GM18868 (cell line): Measurements from ENCODE around the gene CHST12.

ENCODE experiments used
- ATAC-seq: cut with Tn5 transposase; IDR thresholded peaks from one replicate; pipeline ENCODE4 v1.9.1; 2021; ENCODE audit warnings: mild to moderate bottlenecking, moderate library complexity; ENCODE audit not compliant: unreplicated experiment

The CHST12 gene

DNA sequence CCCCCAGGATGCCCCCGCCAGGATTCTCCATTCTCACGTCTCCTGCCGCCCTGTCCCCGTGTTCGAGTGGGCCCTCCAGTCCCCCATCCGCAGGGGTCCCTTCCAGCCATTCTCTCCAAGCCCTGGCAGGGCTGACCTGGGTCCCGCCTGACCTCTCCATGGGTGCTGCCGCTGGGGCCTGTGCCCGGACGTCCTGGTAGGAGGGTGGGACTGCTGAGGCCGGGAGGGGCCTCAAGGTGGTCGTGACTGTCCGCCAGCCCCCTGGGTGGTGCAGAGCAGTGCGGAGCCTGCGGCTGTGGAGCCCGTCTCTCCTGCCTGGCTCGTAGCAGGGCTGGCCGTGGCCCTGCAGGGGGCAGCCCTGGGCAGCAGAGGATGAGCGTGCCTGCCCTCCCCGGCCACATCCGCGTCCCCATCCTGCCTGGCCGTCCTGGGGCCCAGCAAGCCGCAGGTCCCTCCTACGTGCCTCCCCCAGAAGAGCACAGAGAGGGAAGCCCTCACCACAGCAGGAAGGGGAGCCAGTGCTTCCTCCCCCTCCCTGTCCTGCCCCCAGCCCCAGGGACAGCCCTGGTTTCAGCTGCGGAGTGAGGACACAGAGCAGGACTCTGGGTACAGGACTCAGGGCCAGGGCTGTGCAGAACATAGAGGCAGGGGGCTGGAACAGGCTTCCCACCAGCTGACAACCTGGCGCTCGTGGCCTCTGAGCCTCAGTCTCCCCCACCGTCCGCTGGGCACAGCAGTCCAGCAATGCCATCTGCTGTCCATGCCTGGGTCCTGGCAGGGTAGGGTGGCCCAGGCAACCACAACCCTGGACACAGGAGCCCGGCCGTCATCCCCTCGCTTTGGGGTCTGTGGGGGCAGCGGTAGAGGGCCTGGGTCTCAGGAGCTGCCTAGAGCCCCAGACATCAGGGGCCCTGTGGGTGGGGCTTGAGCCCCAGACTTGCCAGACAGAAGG lies 74.3 kb downstream of the CHST12 start:
- ATAC-seq, result no peak

DNA sequence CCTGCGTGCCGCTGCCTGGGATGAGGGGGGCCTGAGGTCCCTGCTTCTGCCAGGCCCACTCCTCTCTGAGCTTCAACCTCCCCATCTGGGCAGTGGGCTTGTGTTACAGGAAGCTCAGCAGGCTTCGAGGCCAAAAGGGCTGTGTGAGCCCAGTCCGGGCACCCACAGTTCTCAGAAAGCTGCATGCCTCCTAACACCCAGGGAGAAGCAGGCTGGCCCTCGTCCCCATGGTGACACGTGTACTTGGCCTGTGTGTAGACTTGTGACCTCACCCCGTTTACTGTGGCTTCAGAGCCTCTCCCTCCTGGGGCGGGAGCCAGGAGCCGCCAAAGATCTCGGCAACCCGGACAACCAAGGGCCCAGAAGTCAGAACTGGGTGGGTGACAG lies 75.0 kb downstream of the CHST12 start:
- no peak for ATAC-seq

DNA sequence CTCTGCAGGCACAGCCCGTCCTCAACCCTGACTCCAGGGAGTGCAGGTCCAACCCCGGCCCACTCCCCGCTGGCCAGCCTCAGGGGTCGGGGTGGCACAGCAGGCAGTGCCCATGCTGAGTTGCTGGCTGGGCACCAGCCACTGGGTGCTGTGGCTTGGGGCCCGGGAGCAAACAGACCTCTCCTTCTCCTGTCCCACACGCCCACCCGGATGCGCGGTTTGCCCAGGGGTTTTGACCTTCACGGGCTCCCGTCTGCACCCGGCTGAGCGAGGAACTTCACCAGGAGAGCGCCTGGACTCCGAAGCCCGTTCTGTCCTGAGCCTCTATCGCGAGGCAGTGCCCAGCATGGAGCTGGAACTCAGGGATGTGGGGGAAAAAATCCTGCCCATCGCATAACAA lies 75.4 kb downstream of the CHST12 start:
- no peak for ATAC-seq

DNA sequence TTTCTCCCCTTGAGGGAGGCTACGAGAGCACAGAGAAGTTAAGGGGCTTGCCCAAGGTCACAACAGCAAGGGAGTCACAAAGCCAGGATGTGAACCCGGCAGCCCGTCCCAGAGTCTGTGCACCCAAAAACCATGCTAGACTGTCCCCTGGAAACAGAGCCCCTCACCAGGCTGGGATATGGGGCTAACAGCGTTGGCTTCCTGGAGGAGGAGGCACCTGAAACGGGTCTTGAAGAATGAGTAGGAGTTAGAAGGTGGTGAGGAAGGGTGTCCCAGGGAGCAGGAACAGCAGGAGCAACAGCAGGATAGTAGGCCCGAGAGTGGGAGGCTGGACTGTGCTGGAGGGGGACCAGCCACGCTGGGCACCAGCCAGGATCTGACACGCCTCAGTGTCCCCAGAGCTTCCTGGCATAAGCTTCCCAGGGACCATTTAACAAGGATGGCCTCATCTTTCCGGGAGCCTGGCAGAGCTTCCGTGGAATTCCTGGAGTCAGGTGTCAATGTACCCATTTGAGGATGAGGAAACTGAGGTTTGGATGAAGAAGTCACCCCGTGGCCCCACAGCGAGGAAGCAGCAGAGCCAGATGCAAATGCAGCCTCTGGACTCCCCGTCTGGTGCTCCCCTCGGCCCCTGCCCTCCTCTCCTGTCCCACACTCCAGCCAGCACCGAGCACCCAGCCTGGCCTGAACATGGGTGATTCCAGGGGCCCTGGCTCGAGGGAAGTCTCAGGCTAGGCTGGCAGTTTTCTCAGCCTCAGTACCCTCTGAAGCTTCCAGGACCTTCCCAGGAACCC lies 76.1 kb downstream of the CHST12 start:
- ATAC-seq, result no peak

DNA sequence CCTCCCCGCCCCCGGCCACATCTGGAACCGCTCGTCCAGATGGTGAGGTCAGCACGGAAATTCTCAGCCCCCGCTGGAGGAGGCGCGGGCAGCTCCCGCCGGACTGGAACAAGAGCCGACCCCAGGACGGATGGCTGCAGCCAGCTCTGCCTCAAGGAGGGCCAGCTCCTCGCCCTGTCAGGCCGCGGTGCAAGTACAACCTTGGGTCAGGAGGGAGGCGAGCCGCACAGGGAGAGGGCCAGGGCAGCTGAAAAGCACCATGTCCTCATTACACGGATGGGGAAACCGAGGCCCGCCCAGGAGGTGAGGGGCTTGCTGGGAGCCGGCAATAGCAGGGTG lies 76.6 kb downstream of the CHST12 start:
- ATAC-seq, result no peak

DNA sequence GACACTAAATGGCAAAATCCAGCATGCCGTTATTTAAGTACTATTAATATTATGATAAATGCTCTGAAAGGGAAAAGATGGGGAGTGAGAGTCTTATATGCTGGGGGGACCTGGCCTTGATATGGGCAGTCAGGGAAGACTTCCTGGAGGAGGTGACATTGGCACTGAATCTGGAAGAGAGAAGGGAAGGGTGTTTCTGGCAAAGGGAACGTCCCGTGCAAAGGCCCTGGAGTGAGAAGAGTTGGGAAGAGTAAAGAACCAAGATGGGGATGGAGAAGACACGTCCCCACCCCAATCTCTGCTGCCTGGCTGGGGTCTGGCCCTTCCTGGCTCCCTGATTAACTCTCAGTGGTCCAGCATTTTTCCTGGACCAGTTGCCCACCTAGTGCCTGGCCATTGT lies 77.8 kb downstream of the CHST12 start:
- ATAC-seq, result no peak

DNA sequence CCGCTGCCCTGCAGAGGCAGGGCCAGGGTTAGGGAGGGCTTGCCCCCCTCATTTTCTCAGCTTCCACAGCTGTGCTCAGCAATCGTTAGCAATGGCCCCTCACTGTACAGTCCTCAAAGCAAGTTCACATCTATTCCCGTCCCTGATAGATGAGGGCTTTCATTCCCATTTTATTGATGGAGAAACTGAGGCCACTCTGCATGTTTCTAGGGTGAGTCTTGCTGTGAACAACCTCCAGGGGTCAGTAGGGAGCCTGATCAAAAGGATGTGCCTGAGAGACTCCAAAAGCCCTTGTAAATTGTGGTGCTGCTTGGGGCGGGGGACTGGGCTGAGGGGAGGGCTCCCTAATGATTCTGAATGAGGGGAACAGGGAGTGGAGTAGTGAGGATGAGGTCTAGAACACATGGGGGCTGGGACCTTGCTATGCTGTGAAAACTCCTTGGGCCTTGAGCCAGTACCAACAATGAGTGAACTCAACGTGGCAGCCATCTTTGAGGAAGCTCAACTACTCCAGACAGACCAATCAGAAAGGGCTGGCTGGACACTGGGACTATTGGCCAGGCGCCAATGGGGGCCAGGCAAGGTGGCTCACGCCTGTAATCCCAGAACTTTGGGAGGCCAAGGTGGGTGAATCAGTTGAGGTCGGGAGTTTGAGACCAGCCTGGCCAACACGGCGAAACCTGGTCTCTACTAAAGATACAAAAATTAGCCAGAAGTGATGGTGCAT lies 79.5 kb downstream of the CHST12 start:
- ATAC-seq, result no peak

DNA sequence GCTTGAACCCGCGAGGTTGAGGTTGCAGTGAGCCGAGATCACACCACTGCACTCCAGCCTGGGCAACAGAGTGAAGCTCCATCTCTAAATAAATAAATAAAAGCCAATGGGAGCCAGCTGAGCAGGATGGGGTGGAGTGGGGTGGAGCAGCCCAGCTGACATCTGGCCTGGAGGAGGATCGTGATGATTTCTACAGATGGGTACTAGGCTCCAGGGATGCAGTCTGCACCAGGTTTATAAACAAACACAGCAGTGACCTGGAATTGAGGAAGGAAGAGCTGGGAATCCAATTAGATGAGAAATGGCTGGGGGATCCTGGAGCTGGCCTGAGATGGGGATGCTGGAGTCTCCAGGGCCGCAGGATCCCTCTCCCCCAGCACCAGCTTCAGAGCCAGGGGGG lies 80.1 kb downstream of the CHST12 start:
- no peak for ATAC-seq

DNA sequence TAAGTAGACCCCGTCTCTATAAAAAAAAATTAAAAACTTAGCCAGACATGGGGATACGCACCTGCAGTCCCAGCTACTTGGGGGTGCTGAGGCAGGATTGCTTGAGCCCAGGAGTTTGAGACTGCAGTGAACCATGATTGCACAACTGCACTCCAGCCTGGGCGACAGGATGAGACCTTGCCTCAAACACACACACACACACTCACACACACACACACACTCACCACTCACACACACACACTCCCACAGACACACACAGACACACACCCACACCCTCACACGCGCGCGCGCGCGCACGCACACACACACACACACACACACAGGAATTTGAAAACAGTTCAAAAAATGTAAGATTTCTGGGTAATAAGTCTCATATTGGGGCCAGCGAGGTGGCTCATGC lies 81.5 kb downstream of the CHST12 start:
- ATAC-seq, result no peak

DNA sequence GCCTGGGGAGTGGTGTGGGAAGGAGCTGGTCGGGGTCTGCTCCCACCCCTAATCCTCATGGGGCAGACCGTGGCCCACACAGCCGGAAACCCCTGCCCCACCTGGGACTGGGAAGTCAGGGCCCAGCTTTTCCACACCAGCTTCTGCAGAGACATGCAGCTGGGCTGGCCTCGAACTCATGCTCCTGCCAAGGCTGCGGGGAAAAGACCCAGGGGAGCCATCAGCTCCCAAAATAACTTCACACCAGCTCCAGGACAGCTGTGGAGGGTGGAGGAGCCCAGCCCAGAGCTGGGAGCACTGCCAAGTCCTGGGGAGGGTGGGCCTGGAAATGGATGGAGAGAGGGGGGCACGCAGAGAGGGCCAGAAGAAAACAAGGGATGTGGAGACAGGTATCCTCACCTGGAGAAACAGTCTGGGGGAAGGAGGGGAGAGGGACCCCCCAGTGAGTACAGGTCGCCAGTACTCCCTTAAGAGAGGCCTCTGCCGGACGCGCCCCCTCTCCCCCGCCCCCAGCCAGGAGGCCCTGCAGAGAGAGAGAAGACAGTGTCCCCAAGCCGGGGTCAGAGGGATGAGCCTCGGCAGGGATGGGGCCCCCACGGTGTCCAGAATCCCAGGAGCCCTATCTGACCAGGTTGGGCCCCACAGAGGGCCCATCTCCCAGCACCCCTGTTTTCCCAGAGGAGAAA lies 84.3 kb downstream of the CHST12 start:
- ATAC-seq, result no peak

DNA sequence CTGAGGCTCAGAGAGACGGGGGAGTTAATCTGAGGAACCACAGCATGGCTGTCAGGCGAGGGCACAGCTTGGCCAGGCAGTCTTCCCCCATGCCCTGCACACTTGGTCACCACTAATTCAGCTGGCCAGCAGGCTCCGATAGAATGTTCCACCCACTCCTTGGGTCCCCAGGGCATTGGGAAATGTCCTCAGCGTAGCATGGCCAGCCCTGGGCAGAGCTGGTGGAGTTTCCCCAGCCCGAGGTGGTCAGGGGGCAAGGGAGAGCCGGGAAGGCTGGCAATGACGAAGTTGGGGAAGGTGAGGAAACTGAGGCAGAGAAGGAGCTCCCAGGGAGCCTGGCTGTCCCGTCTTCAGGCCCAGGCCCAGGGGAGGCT lies 84.8 kb downstream of the CHST12 start:
- no peak for ATAC-seq

DNA sequence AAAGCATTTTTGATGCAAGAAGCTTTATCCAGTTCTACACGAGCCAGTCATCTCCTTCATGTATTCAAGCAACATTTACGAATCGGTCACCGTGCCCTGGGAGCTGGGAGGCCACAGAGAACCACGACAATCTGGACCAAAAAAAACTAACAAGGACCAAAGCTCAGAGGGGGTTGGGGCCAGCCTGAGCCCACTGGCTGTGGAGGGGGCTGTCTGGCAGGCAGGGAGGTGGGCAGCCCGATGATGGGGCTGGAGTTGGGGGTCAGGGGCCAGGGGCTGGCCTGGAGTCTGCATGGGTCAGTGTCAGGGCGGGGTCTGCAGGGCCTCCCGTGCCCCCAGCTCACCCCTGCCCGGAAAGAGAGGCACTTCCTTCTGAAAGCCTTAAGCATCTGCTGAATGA lies 85.3 kb downstream of the CHST12 start:
- no peak for ATAC-seq

DNA sequence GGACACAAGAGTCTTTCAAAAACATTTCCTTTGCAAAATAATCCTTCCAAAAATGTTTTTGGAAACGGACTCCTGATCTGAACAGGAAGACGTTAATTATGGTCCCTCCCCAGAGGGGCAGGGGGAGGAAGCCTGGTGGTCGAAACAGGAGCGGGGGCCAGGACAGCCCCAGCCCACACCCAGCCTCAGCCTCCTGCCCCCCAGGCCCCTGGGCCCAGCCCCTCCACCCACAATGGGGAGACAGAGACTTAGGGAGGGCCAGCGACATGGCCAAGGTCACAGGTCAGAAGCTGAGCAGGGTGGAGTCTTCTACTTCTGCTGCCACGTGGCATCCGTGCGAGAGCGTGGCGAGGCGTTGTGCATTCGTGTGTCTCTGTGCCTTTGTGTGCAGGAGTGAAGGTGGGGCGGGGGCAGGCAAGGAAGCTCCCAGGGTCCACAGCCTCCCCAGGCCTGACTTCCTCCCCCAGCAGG lies 86.8 kb downstream of the CHST12 start:
- no peak for ATAC-seq

DNA sequence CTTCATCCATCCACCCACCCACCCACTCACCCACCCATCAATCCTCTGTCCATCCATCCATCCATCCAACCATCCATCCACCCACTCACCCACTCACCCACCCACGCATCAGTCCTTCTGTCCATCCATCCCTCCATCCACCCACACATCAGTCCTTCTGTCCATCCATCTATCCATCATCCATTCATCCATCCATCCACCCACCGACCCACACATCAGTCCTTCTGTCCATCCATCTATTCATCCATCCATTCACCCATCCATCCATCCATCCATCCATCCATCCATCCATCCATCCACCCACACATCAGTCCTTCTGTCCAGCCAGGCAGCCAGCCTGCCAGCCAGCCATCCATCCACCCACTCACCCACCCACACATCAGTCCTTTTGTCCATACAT lies 88.6 kb downstream of the CHST12 start:
- no peak for ATAC-seq

DNA sequence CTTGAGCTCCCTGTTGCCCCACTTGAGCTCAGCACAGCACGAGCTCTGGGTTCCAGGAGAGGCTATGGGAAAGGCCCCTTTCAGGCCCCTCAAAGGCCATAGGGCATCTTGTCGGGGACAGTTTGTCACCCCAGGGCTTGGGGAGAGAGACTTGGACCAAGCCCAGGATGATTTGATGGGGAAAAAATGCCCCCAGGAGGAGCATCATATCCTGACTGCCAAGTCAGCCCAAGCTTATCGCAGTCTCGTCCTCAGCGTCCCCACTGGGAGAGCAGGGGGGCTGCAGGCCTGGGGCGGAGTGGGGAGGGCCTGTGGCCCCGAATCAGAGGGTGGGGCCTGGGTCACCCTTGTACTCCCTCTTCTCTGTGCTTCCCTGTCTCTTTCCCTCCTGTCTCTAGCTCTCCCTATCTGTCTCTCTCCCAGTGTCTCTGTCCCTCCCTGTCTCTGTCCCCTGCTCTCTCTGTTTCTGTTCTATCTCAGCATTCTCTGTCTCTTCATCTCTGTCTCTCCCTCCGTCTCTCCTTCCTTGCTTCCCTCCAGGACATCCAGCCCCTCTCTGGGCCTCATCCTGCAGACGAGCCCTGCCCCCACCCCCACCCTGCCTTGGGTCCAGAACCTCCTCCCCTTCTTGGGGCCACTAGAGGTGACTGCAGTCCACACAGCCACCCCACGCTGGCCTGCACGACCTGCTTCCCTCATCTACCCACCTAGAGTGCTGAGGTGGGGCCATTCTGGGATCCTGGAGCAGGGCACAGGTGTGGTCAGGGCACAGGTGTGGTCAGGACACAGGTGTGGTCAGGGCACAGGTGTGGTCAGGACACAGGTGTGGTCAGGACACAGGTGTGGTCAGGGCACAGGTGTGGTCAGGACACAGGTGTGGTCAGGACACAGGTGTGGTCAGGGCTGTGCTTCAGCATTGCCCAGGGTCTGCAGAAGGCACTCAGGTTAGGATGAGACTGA lies 90.1 kb downstream of the CHST12 start:
- ATAC-seq, result no peak

DNA sequence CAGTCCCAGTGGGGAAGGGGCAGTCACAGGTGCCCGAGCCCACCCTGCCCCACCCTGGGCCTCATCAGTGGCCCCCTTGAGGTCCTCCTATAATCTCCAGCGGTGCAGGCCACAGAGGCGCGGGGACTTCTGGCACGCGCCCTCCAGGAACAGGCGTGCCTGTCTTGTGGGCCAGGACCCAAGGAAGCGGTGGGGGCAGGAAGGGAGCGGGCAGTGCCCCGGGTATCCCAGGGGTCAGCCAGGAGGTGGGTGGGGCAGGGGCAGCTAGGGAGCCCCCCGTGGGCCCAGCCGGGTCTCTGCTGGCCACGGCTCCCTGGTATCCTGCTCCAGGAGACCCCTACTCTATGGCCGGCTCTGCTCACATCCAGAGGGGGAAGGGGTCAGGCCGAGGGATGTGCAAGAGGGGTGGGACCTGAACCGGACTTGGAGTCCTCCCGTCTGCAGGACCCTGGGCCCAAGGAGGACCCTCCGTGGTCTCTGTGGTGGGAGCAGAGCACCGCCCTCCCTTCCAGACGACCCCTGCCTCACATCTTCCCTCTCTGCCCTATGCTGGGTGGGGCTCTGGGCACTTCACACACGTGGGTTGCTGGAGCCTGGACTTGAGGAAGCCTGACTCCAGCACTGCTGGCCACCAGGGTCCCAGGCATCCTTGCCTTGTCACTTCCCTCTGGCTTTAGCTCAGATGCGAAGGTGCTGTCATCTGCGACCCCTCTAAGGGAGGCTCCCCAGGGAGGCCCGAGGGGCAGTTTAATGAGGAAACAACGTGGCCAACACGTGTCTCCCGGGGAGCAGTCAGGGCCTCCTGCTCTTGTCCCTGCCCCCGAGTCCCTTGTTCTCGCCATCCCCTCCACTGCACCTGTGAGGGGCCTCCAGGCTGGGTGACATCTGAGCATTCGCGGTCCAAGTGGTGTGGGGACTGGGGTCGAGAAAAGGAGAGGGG lies 91.0 kb downstream of the CHST12 start:
- no peak for ATAC-seq

DNA sequence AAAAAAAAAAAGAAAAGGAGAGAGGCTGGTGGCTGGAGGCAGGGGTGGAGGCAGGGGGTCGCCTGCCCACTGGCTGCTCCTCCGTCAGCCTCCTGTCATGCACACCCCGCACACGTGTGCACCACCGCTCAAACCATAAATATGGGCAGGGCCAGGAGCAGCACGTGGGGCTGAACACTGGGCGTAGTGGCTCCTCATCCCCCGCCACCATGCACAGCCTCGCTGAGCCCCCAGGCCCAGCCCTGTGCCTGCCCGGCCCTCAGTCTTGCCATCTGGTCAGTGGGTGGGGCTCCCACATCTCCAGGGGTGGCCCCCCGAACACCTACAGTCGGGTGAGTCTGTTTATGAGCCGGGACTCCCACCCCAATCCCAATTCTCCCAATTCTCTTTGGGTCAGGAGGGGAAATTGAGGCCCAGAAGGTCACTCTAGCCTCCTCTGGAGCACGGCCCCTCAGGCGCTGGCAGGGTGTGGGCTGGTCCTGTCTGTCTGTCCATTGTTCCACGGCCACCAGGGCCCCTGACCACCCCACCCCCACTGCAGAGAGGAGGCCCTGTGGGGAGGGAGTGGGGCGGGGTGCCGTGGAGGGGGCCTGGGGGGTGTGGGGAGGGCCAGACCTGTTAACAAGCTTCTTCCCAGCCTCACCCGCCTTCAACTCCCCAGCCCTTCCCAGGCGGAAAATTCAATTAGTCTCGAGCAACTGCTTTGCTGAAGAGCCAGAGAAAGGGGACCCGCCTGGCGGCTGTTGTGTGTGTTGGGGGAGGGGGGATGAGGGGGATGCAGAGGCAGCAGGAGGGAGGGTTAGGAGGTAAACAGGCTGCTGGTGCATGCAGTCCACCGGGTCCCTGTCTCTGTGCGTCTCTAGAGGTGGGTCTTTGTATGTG lies 92.2 kb downstream of the CHST12 start:
- ATAC-seq, result no peak

DNA sequence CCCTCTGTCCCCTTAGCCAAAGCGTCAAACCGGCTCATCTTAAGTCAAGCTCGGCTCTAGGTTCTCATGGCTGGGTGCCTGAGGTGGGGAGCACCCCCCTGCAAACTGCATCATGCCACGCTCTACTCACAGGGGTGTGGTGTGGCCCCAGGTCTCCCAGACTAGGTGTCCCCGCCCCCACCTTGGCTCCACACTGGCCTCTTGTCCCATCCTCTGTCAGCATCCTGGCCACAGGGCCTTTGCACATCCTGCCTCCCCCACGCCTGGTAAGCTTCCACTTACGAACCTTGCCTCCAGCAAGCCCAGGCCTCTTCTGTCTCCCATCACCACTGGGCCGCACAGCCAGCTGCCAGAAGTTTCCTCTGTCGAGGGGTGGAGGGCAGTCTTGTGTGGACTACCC lies 93.0 kb downstream of the CHST12 start:
- ATAC-seq, result no peak
